GM21723 (cell line): ENCODE results near the gene GRAP2.

Source experiments
- ATAC-seq: cut with Tn5 transposase; IDR thresholded peaks from one replicate; pipeline ENCODE4 v1.9.1; 2021; ENCODE audit warnings: mild to moderate bottlenecking, moderate library complexity; ENCODE audit not compliant: unreplicated experiment

Gene GRAP2

GRCh38 chr22:39923696-39924095, 22.8 kb downstream of the GRAP2 start:
- no peak for ATAC-seq

- ATAC-seq, result no peak
These were observed 23.4 kb downstream of the GRAP2 start for GRCh38 chr22:39924286-39924685.

- ATAC-seq, result no peak
These were observed 24.4 kb downstream of the GRAP2 start for GRCh38 chr22:39925273-39925672.

- no peak for ATAC-seq
These were observed 25.2 kb downstream of the GRAP2 start for GRCh38 chr22:39925909-39926679.

GRCh38 chr22:39926753-39927152, 25.9 kb downstream of the GRAP2 start:
- no peak for ATAC-seq

GRCh38 chr22:39927544-39927943, 26.7 kb downstream of the GRAP2 start:
- no peak for ATAC-seq

- ATAC-seq, result no peak
These were observed 27.9 kb downstream of the GRAP2 start for GRCh38 chr22:39928536-39929520.

GRCh38 chr22:39931251-39931650, 30.4 kb downstream of the GRAP2 start:
- ATAC-seq, result no peak

GRCh38 chr22:39932166-39932565, 31.3 kb downstream of the GRAP2 start:
- no peak for ATAC-seq

- no peak for ATAC-seq
These were observed 32.2 kb downstream of the GRAP2 start for GRCh38 chr22:39932918-39933649.

GRCh38 chr22:39933741-39934140, 32.9 kb downstream of the GRAP2 start:
- no peak for ATAC-seq

GRCh38 chr22:39935116-39935515, 34.2 kb downstream of the GRAP2 start:
- no peak for ATAC-seq

GRCh38 chr22:39935612-39936011, 34.7 kb downstream of the GRAP2 start:
- ATAC-seq, result no peak

- no peak for ATAC-seq
These were observed 35.8 kb downstream of the GRAP2 start for GRCh38 chr22:39936523-39937145.

GRCh38 chr22:39937906-39938305, 37.0 kb downstream of the GRAP2 start:
- no peak for ATAC-seq

- no peak for ATAC-seq
These were observed 37.7 kb downstream of the GRAP2 start for GRCh38 chr22:39938509-39939111.

- ATAC-seq, result no peak
These were observed 38.9 kb downstream of the GRAP2 start for GRCh38 chr22:39939830-39940229.

- no peak for ATAC-seq
These were observed 39.9 kb downstream of the GRAP2 start for GRCh38 chr22:39940757-39941305.

GRCh38 chr22:39941601-39942000, 40.7 kb downstream of the GRAP2 start:
- ATAC-seq, result no peak
